GM23338 (cell line): ENCODE measurements around the gene CX3CL1.

Experiments used
- CREB1 ChIP-seq: fragments of 250-450 bp; sonication (Bioruptor Pico); IDR thresholded peaks from 2 replicates; pipeline ENCODE4 v1.5.0; 2020; ENCODE audit warnings: low read depth, mild to moderate bottlenecking, moderate library complexity
- CTCF ChIP-seq, 2 experiments: fragments of 200-600 bp in 1 of 2; sonication (generic) in 1 of 2; conservative IDR thresholded peaks; 2 replicates each; pipeline versions ENCODE4 v1.5.1 to v1.6.1; 2016 to 2017; ENCODE audit warnings: antibody characterized with exemption in 2 of 2, low read depth in 2 of 2, mild to moderate bottlenecking in 2 of 2, moderate library complexity in 1 of 2
- ETS1 ChIP-seq: IDR thresholded peaks from 2 replicates; pipeline ENCODE4 v1.6.1; 2016; ENCODE audit warnings: antibody characterized with exemption
- EZH2 ChIP-seq: fragments of 200-600 bp; sonication (generic); IDR thresholded peaks from one replicate; pipeline ENCODE4 v1.8.0; 2017; ENCODE audit warnings: antibody characterized with exemption, mild to moderate bottlenecking, low read depth; ENCODE audit not compliant: unreplicated experiment
- EZH2phosphoT487 ChIP-seq: fragments of 200-600 bp; sonication (generic); IDR thresholded peaks from one replicate; pipeline ENCODE4 v1.8.1; 2018; ENCODE audit warnings: antibody characterized with exemption; ENCODE audit not compliant: unreplicated experiment
- JUNB ChIP-seq: IDR thresholded peaks from one replicate; pipeline ENCODE4 v1.6.1; 2016; ENCODE audit warnings: antibody characterized with exemption; ENCODE audit not compliant: unreplicated experiment
- NANOG ChIP-seq: IDR thresholded peaks from 2 replicates; pipeline ENCODE4 v1.6.1; 2016; ENCODE audit warnings: antibody characterized with exemption, borderline replicate concordance
- POLR2AphosphoS5 ChIP-seq: IDR thresholded peaks from 2 replicates; pipeline ENCODE4 v1.6.1; 2016; ENCODE audit warnings: antibody characterized with exemption, low read depth
- REST ChIP-seq: IDR thresholded peaks from one replicate; pipeline ENCODE4 v1.6.1; 2018; ENCODE audit warnings: antibody characterized with exemption; ENCODE audit not compliant: unreplicated experiment
- STAT1 ChIP-seq: IDR thresholded peaks from one replicate; pipeline ENCODE4 v1.6.1; 2016; ENCODE audit warnings: antibody characterized with exemption; ENCODE audit not compliant: unreplicated experiment
- ZNF114 ChIP-seq: fragments of 250-450 bp; sonication (Bioruptor Pico); IDR thresholded peaks from 2 replicates; pipeline ENCODE4 v1.5.0; 2020; ENCODE audit warnings: mild to moderate bottlenecking, moderate library complexity
- ZNF331 ChIP-seq: fragments of 250-450 bp; sonication (Bioruptor Pico); IDR thresholded peaks from 2 replicates; pipeline ENCODE4 v1.5.0; 2020; ENCODE audit warnings: low read depth, mild to moderate bottlenecking, moderate library complexity

GRCh38 chr16:57395026-57395425, 22.7 kb downstream of the CX3CL1 start:
- no peak for TF ChIP-seq CTCF (conservative IDR thresholded peaks at IDR 0.05; ENCODE audit: low read depth in 2 of 2)
- TF ChIP-seq POLR2AphosphoS5: no peak
- no peak for TF ChIP-seq EZH2
- TF ChIP-seq CREB1 (CRISPR knock-in tag): no peak
- TF ChIP-seq REST: no peak
- no peak for TF ChIP-seq EZH2phosphoT487
- TF ChIP-seq STAT1: no peak
- no peak for TF ChIP-seq ZNF331
- TF ChIP-seq JUNB: no peak
- TF ChIP-seq ETS1: no peak
- TF ChIP-seq NANOG: no peak
- TF ChIP-seq ZNF114: no peak
